Measurements from ENCODE around the gene ZSCAN4.

Gene ZSCAN4

DNA sequence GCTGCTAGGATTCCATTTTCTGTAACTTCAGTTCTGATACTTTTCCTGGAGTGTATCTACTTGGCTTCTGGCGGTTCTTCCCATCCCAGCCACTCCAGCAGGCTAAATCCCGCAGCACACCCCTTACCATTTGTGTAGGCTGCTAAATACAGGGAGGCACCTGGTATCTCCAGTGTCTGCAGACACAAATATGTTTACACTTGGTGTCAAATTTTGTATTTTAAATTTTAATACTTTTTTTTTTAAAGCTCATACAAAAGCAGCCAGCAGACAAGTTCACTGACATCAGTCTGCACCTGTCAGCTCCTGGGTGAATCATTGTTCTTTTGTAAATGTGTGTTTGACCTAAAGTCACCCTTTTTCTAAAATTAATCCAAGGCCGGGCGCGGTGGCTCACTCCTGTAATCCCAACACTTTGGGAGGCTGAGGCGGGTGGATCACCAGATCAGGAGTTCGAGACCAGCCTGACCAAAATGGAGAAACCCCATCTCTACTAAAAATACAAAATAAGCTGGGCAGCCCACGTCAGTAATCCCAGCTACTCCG is 3.4 kb upstream of the ZSCAN4 start:
- Histone ChIP-seq H3K79me2 (ENCODE audit: low read length) (no peaks in the 10 kb centered on the region), H3K9ac (ENCODE audit: low read length) (no peak overlapping the region), H3K9me3 (replicated peaks; ENCODE audit: insufficient read depth, low read length) (no peaks in the 10 kb centered on the region), H3F3A (ENCODE audit: insufficient read depth, low read length) (no peaks in the 10 kb centered on the region), H3K9me2 (replicated peaks; ENCODE audit: insufficient read depth, low read length) (no peaks in the 10 kb centered on the region), H3K4me3 (ENCODE audit: low read length) (no peak overlapping the region), H3K27me3 (replicated peaks; ENCODE audit: insufficient read depth, low read length) (no peaks in the 10 kb centered on the region), H3K27ac (ENCODE audit: low read length) (no peak overlapping the region), H3K36me3 (replicated peaks; ENCODE audit: insufficient read depth, low read length) (no peaks in the 10 kb centered on the region), H4K20me1 (ENCODE audit: insufficient read depth, low read length) (no peaks in the 10 kb centered on the region), H3K4me2 (ENCODE audit: low read depth, low read length) (no peak overlapping the region), H2AFZ (ENCODE audit: low read length) (no peak overlapping the region), H3K4me1 (ENCODE audit: low read length) (no peaks in the 10 kb centered on the region)
- DNase-seq, result no peak
- TF ChIP-seq, protein P1, sequence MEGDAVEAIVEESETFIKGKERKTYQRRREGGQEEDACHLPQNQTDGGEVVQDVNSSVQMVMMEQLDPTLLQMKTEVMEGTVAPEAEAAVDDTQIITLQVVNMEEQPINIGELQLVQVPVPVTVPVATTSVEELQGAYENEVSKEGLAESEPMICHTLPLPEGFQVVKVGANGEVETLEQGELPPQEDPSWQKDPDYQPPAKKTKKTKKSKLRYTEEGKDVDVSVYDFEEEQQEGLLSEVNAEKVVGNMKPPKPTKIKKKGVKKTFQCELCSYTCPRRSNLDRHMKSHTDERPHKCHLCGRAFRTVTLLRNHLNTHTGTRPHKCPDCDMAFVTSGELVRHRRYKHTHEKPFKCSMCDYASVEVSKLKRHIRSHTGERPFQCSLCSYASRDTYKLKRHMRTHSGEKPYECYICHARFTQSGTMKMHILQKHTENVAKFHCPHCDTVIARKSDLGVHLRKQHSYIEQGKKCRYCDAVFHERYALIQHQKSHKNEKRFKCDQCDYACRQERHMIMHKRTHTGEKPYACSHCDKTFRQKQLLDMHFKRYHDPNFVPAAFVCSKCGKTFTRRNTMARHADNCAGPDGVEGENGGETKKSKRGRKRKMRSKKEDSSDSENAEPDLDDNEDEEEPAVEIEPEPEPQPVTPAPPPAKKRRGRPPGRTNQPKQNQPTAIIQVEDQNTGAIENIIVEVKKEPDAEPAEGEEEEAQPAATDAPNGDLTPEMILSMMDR (IDR thresholded peaks at IDR 0.05; ENCODE audit: low read length), result no peak
- no peak for TF ChIP-seq EZH2 (optimal IDR thresholded peaks at IDR 0.05; ENCODE audit: low read depth, low read length)
- no peak for TF ChIP-seq EZH2phosphoT487 (IDR thresholded peaks at IDR 0.05; ENCODE audit: low read length)

- Histone ChIP-seq H3K79me2 (ENCODE audit: low read length) (no peaks in the 10 kb centered on the region), H3K4me2 (ENCODE audit: low read depth, low read length) (no peak overlapping the region), H3K9me3 (replicated peaks; ENCODE audit: insufficient read depth, low read length) (no peaks in the 10 kb centered on the region), H3K27ac (ENCODE audit: low read length) (no peak overlapping the region), H2AFZ (ENCODE audit: low read length) (no peak overlapping the region), H3K36me3 (replicated peaks; ENCODE audit: insufficient read depth, low read length) (no peaks in the 10 kb centered on the region), H3K4me3 (ENCODE audit: low read length) (no peak overlapping the region), H3K27me3 (replicated peaks; ENCODE audit: insufficient read depth, low read length) (no peaks in the 10 kb centered on the region), H3K9me2 (replicated peaks; ENCODE audit: insufficient read depth, low read length) (no peaks in the 10 kb centered on the region), H4K20me1 (ENCODE audit: insufficient read depth, low read length) (no peaks in the 10 kb centered on the region), H3K4me1 (ENCODE audit: low read length) (no peaks in the 10 kb centered on the region), H3K9ac (ENCODE audit: low read length) (no peak overlapping the region), H3F3A (ENCODE audit: insufficient read depth, low read length) (no peaks in the 10 kb centered on the region)
- DNase-seq, result no peak
- TF ChIP-seq EZH2phosphoT487 (IDR thresholded peaks at IDR 0.05; ENCODE audit: low read length), result no peak
- no peak for TF ChIP-seq EZH2 (optimal IDR thresholded peaks at IDR 0.05; ENCODE audit: low read depth, low read length)
- TF ChIP-seq, protein P1 (IDR thresholded peaks at IDR 0.05; ENCODE audit: low read length), result no peak
These were observed 1.5 kb upstream of the ZSCAN4 start for GRCh38 chr19:57667228-57667627.

- H3K79me2 ChIP-seq (ENCODE audit: low read length), result no peaks in the 10 kb centered on the region
- no peaks in the 10 kb centered on the region for H3K27me3 ChIP-seq (replicated peaks; ENCODE audit: insufficient read depth, low read length)
- H3K4me1 ChIP-seq (ENCODE audit: low read length), result no peaks in the 10 kb centered on the region
- H3K4me2 ChIP-seq (ENCODE audit: low read depth, low read length), result no peak overlapping the region
- H3K27ac ChIP-seq (ENCODE audit: low read length), result no peak overlapping the region
- no peak overlapping the region for H3K9ac ChIP-seq (ENCODE audit: low read length)
- no peak for DNase-seq
- TF ChIP-seq EZH2 (optimal IDR thresholded peaks at IDR 0.05; ENCODE audit: low read depth, low read length) (no peak), EZH2phosphoT487 (IDR thresholded peaks at IDR 0.05; ENCODE audit: low read length) (no peak)
- TF ChIP-seq, protein P1 (IDR thresholded peaks at IDR 0.05; ENCODE audit: low read length), result no peak
- no peaks in the 10 kb centered on the region for H3F3A ChIP-seq (ENCODE audit: insufficient read depth, low read length)
- H3K9me2 ChIP-seq (replicated peaks; ENCODE audit: insufficient read depth, low read length), result no peaks in the 10 kb centered on the region
- H3K9me3 ChIP-seq (replicated peaks; ENCODE audit: insufficient read depth, low read length), result no peaks in the 10 kb centered on the region
- H3K4me3 ChIP-seq (ENCODE audit: low read length), result no peak overlapping the region
- H4K20me1 ChIP-seq (ENCODE audit: insufficient read depth, low read length), result no peaks in the 10 kb centered on the region
- no peaks in the 10 kb centered on the region for H3K36me3 ChIP-seq (replicated peaks; ENCODE audit: insufficient read depth, low read length)
- no peak overlapping the region for H2AFZ ChIP-seq (ENCODE audit: low read length)
These were observed 2.6 kb downstream of the ZSCAN4 start for GRCh38 chr19:57671124-57671895.

Measured in MM.1S (cell line).